Measurements from ENCODE around the gene PRELID3B.

- TF ChIP-seq CHD1 (IDR thresholded peaks at IDR 0.05; ENCODE audit: low read depth, low read length) (no peak), TAF1 (IDR thresholded peaks at IDR 0.05; ENCODE audit: borderline replicate concordance, low read depth, low read length) (no peak), GABPA (IDR thresholded peaks at IDR 0.05; ENCODE audit: low read depth) (no peak), ZNF687 (IDR thresholded peaks at IDR 0.05) (no peak)
Observed at GRCh38 chr20:58997141-58997770, 45.3 kb downstream of the PRELID3B start.
